AG04450 (cell line): ENCODE measurements around the gene HOXA2. TPM values are rescaled to one million over a fixed set of nuclear protein-coding genes. Genes with fewer than 3 reads are reported as not detected.

Experiments
- CTCF ChIA-PET: fragments of 300-600, 350-600 bp; formaldehyde crosslinking; extraction: SDS; loops from one replicate; lab custom pipeline; 2022; ENCODE audit warnings: antibody characterized with exemption, inconsistent platforms; lab: Charles Lee
- POLR2A ChIA-PET: fragments of 350-600 bp; formaldehyde crosslinking; extraction: SDS; loops from one replicate; lab custom pipeline; 2021; ENCODE audit warnings: antibody characterized with exemption, inconsistent platforms; lab: Yijun Ruan, JAX
- DNase-seq: peaks from one replicate; pipeline ENCODE4 v3.0.0-alpha.2; 2011; ENCODE audit warnings: low read depth, low spot score
- H3K27ac ChIP-seq: one replicate; pipeline ENCODE4 v1.5.1; 2012; ENCODE audit warnings: low read depth, low read length, control low read depth
- H3K27me3 ChIP-seq: one replicate; pipeline ENCODE4 v1.6.0; 2012; ENCODE audit warnings: low read length; ENCODE audit not compliant: control insufficient read depth, insufficient read depth
- H3K4me3 ChIP-seq: 2 replicates; pipeline ENCODE4 v1.5.1; 2011; ENCODE audit warnings: mild to moderate bottlenecking, low read depth, low read length, control low read depth
- H3K9me3 ChIP-seq: 2 replicates; pipeline ENCODE4 v1.5.1; 2012; ENCODE audit warnings: low read length; ENCODE audit not compliant: control insufficient read depth, insufficient read depth
- polyA plus RNA-seq: library from polyadenylated mRNA; depleted of rRNA; stranded (reverse); fragments of >200 nt; gene quantifications from 2 replicates; pipeline ENCODE4 v1.2.3, GENCODE V29; 2011
- TF ChIP-seq, protein P1 (sequence below): IDR thresholded peaks from 2 replicates; pipeline ENCODE4 v1.5.1; 2011; ENCODE audit warnings: low read depth, low read length, control low read depth, inconsistent platforms

Gene HOXA2
- polyA plus RNA-seq, 1 experiment = 4.1 TPM

- H3K27me3 ChIP-seq = no peaks in the 10 kb centered on the region
- ChIA-PET CTCF (interaction anchor here (1.1 to 7.8 kb wide), 8 partner anchors 9 to 771 kb away, joined by 4 to 93 read pairs (median 8); no protein-coding TSS in a partner anchor), POLR2A (interaction anchor here (0.8 to 4.1 kb wide), 6 partner anchors 8 to 42 kb away, joined by 3 to 23 read pairs (median 6); no protein-coding TSS in a partner anchor)
- H3K4me3 ChIP-seq = peak overlapping the region; percentile 94
- no peak for DNase-seq
- peak overlapping the region; percentile 86 for H3K27ac ChIP-seq
- TF ChIP-seq, protein P1, sequence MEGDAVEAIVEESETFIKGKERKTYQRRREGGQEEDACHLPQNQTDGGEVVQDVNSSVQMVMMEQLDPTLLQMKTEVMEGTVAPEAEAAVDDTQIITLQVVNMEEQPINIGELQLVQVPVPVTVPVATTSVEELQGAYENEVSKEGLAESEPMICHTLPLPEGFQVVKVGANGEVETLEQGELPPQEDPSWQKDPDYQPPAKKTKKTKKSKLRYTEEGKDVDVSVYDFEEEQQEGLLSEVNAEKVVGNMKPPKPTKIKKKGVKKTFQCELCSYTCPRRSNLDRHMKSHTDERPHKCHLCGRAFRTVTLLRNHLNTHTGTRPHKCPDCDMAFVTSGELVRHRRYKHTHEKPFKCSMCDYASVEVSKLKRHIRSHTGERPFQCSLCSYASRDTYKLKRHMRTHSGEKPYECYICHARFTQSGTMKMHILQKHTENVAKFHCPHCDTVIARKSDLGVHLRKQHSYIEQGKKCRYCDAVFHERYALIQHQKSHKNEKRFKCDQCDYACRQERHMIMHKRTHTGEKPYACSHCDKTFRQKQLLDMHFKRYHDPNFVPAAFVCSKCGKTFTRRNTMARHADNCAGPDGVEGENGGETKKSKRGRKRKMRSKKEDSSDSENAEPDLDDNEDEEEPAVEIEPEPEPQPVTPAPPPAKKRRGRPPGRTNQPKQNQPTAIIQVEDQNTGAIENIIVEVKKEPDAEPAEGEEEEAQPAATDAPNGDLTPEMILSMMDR = no peak
- no peaks in the 10 kb centered on the region; the same call in 1 of the 2 replicates for H3K9me3 ChIP-seq
These were observed 37.8 kb upstream of the HOXA2 start for GRCh38 chr7:27140126-27140857.

DNA sequence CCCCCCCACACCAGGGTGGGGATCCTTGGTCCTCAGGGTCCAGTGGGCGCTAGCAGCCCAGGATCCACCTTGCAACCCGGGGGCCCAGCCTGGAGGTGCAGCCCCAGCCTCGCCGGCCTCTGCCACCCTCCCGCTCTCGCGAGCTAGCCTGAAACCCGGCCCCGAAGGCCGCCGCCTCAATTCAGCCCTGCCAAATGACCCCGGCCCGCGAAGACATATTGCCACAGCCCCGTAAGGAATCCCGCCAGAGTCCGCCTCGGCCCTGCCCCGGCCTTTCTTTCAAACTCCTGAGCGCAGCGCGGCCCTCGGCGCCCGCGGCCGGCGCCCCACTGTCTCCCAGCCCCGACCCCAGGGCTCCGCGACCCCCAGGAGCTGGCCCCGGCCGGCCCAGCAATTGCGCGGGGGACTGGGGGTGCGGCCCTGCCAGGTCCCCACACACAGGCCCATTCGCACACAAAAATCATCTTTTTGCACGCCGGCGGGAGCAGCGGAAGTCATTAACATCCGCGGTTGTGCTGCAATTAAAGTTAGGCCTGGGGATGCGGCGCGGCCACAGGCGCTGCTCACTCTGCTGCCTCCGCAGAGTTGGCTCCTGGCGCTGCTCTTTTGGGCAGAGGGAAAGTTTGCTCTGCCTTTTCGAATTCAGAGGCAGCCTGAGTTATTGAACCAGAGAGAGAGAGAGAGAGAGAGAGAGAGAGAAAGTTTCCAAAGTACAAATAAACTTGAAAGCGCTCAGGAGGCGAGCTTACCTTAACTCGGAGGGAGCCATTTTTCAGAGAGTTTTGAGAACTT, 37.0 kb upstream of the HOXA2 start:
- CTCF ChIA-PET = interaction anchor here (2.1 to 7.8 kb wide), 2 partner anchors 285 to 770 kb away, joined by 8 to 93 read pairs; no protein-coding TSS in a partner anchor
- TF ChIP-seq, protein P1 = no peak
- POLR2A ChIA-PET = interaction anchor here (1.2 to 4.1 kb wide), 2 partner anchors 9 to 42 kb away, joined by 3 to 23 read pairs; no protein-coding TSS in a partner anchor
- DNase-seq = no peak
- Histone ChIP-seq H3K27me3 (no peaks in the 10 kb centered on the region), H3K4me3 (peak overlapping the region; percentile 94), H3K27ac (peak overlapping the region; percentile 86), H3K9me3 (no peaks in the 10 kb centered on the region; the same call in 1 of the 2 replicates)

DNA sequence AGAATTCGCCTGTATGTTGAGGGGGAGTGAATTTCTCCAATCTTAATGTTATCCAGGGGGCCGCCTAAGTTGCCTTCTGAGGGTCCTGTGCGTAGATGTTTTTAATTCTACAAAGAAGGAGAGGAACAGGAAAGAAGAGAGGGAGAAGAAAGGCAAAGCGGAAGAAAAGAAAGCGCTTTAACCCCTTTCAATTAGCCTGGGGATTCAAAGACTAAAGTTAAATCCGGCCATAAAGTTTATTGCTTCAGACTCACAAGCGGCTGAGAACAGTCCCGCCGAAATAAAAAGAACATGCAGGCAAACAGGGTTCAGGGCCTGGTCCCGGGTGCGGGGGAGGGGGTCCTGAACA, 36.5 kb upstream of the HOXA2 start:
- peak overlapping the region; percentile 86 for H3K27ac ChIP-seq
- ChIA-PET POLR2A (interaction anchor here (1.2 to 4.1 kb wide), 2 partner anchors 9 to 41 kb away, joined by 3 to 23 read pairs; no protein-coding TSS in a partner anchor), CTCF (interaction anchor here (7.8 kb wide), 1 partner anchor 284 kb away, joined by 93 read pairs; no protein-coding TSS in a partner anchor)
- H3K27me3 ChIP-seq = no peaks in the 10 kb centered on the region
- H3K9me3 ChIP-seq = no peaks in the 10 kb centered on the region; the same call in 1 of the 2 replicates
- peak overlapping the region; percentile 94 for H3K4me3 ChIP-seq
- TF ChIP-seq, protein P1 = no peak
- DNase-seq = no peak

DNA sequence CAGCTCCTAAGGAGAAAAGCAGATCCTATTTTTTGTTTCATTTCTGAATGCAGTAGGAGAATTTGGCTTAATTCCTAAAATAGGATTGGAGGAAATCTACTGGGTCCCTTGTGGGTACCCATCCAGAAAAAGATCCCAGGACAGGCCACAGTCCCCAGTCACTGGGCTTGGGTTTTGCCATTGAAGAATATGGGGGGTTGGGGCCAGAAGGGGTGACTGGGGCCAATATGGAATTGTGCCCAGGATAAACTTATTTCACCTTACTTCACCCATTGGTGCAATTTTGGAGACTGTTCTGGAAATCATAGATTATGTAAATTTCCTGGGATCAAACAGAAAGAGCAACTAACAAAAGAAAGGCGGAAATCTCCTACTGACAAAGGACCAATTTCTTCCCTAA, 36.0 kb upstream of the HOXA2 start:
- H3K27ac ChIP-seq = peak overlapping the region; percentile 86
- H3K4me3 ChIP-seq = peak overlapping the region; percentile 94
- no peak for DNase-seq
- no peaks in the 10 kb centered on the region for H3K27me3 ChIP-seq
- POLR2A ChIA-PET = no interaction called here
- CTCF ChIA-PET = no interaction called here
- TF ChIP-seq, protein P1 = no peak
- H3K9me3 ChIP-seq = no peaks in the 10 kb centered on the region; the same call in 1 of the 2 replicates
